NCI-H2081 treated with DMSO at 0.1 percent for 48 hours (cell line): ENCODE results near the gene HOXD13.

Experiments used
- DNase-seq: peaks from one replicate; lab custom pipeline; 2025; lab: John Stamatoyannopoulos, UW

HOXD13 gene

DNA sequence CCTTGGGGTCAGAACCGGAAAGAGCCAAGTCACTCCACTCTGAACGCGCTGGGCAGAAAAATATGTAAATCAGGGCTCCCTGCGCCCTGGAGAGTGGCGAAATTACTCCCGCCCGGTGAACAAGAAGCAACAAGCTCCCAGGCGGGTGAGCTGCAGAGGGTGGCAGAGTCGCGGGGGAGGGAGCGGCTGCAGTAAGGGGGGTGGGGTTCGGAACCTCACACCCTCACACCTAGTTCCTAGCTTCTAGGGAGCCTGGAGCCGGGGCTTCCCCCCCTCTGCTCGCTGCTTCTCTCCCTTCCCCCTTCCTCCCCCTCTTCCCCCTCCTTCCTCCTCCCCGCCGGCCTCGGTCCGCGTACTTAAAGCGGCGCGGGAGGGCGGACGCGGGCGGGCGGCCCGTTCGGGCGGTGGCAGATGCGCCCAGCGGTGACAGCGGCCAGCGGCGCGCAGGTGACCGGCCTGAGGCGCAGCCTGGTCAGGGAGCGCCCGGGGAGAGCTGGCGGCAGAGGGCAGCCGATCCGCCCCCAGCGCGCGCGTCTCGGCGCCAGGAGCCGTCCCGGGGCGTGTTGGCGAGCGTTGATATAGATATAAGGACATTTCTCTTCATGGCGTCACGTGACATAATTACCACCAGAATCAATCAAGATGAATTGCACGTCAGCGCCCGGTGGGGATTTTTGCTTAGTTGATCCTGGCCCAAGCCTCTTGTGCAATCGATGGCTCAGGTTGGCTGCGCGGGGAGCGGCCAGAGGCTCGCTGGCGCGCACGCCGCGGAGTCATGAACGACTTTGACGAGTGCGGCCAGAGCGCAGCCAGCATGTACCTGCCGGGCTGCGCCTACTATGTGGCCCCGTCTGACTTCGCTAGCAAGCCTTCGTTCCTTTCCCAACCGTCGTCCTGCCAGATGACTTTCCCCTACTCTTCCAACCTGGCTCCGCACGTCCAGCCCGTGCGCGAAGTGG, 14.3 kb downstream of the HOXD13 start, which contains the start of gene HOXD11:
Gene HOXD11, plus strand, starts transcription at position 700 of the 959 bp plus-strand sequence. Its CDS starts 76 bp downstream, at position 776.
- peak; percentile 72 for DNase-seq

DNA sequence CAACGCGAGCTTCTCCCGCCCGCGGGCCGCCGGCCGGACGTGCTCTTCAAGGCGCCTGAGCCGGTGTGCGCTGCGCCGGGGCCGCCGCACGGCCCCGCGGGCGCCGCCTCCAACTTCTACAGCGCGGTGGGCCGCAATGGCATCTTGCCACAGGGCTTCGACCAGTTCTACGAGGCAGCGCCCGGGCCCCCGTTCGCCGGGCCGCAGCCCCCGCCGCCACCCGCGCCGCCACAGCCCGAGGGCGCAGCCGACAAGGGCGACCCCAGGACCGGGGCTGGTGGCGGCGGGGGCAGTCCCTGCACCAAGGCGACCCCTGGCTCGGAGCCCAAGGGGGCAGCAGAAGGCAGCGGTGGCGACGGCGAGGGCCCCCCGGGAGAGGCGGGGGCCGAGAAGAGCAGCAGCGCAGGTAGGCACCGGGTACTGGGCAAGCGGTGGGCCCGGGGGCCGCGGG, 15.2 kb downstream of the HOXD13 start:
- no peak for DNase-seq

DNA sequence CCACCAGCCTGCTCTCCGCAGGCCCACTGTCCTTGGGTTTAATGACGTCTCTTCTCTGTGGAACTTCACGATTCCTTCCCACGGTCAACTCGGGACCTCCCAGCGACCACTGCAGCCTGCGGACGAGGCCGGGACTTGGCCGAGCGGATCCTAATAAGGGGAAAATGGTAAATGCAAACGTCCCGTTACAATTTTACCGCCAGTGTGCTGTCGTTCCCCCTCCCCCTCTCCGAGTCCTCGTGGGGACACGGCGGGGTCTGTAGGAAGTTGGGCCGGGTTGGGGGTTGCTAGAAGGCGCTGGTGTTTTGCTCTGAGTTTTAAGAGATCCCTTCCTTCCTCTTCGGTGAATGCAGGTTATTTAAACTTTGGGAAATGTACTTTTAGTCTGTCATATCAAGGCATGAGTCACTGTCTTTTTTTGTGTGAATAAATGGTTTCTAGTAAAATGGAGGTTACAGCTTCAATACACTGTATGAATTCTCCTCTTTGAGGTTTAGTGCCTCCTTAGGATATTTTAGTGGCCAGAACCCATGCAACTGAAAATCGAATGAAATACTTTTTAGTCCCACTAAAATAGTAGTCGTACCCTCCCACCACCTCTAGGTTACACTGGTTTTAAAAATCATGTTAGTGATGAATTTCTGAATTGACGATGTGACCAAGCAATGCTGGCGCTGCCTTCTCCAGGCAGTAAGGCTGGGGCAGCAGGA, 16.8 kb downstream of the HOXD13 start:
- DNase-seq = no peak

GRCh38 chr2:176109946-176110345, 17.4 kb downstream of the HOXD13 start:
- no peak for DNase-seq

GRCh38 chr2:176110415-176111308, 18.1 kb downstream of the HOXD13 start:
- no peak for DNase-seq

DNA sequence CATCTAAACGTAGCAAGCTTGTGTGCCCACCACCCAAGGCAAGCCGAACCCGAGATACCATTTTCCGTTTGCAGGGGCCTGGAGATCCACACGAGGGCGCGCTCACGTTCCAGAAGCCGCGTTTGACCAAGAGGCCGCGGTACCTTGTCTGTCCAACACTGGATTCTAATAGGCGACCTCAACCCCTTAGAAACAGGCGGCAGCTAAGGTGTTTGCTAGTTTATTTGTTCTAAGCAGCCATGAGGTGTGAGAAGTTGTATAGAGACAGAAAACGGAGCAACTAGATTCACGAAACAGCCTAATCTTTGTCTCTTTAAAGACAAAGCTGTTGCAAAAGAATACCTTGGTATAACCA, 18.8 kb downstream of the HOXD13 start:
- peak; percentile 55 for DNase-seq

DNA sequence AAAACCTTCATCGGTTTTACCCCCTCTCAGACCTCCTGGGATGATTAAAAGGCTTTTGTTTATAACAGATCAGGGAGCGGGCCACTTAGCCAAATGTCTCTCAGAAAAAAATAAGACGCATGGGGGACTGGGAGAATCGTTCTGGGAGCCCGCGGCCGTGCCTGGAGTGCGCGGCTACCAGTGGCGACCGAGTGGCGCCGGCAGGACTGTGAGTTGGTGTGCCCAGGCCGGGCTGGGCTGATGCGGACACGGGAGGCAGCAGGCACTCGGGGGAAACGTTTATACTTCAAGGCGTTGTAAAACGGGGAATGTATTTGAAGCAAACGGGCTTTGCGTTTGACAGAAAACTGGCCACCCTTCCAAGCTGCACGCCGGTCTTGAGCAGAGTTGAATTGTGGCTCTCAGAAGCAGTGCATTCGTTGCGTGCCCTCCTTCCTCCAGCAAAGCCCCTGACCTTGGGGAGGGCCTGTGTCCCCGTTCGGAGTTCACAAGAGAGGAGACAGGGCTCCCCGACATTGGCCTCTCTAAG, 19.4 kb downstream of the HOXD13 start:
- no peak for DNase-seq

DNA sequence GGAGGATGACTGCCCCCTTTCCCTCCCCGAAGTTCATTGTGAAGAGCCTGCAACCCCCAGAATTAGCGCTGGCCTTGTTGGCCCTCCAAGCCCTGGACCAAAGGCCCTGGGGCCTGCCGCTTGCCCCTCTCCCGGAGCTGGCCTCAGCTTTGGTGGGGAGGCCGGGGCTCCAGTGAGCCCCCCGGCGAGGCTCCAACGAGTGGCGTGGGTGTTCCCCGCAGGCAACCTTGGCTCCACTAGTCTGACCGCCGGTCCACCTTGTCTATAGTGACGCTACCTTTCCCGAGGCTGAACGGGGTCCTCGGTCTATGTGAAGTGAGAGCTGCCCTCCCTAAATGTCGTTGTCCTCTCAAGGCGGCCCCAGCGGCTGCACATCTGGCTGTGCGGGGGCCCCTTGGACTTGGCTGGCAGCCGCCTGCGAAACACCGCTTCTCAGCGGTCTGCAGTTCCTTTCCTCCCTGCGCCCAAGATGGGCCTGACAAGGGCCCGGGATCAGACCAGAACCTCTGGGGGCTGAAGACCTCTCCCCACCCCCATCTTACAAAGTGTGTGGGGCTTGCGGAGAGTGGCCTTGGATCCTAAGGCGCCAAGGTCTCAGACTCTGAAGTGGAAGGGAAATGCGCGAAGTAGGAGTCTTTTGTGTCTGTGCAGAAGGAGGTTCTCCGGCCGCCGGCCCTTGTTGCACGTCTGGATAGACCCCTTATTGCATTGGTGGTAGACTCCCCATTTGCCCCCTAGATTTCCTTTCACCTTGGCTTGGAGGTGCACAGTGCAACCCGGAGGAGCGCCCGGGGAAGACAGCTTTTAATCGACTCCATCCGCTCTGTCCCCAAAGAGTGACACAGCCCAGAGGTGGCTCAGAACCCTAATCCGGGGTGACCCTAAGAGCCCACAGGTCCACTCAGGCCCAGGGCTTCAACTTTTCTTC, 20.1 kb downstream of the HOXD13 start:
- DNase-seq = no peak

DNA sequence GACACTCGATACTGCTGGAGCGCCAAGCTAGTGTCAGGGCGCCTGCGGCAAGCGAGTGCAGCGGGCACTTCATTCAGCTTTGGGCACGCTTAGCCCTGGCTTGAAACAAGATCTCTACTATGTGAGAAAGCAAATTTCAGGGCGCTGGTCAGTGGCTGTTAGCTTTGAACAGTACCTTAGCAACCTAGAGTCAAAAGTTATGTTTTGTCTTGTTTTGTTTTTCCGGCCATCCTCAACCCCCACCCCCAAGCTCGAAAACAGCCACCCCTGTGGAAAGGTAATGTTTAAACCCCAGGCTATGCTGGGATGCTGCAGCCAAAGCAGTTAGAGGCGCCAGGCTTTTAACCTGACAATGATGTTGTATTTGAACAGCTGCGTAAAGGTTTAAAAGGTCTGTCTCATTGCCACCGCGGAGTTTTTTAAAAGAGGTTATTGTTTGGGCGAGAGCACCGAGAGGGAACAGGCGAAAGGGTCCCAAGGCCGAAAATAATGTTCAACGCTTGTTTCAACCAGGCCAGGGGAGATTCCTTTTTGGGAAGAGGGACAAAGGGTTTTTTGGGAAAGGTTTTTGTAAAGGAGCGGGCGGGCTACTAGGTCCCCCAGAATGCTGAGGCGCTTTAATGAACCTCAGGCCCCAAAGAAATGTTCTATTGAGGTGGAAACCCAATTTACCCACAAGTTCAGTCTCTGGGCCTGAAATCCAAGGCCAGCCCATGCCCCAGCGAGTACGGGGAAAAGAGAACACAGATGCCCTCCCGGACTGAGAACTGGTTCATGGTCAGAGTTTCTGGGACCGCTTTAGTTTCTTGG, 21.8 kb downstream of the HOXD13 start:
- DNase-seq = peak; percentile 77

GRCh38 chr2:176114930-176115625, 22.6 kb downstream of the HOXD13 start:
- DNase-seq = no peak

DNA sequence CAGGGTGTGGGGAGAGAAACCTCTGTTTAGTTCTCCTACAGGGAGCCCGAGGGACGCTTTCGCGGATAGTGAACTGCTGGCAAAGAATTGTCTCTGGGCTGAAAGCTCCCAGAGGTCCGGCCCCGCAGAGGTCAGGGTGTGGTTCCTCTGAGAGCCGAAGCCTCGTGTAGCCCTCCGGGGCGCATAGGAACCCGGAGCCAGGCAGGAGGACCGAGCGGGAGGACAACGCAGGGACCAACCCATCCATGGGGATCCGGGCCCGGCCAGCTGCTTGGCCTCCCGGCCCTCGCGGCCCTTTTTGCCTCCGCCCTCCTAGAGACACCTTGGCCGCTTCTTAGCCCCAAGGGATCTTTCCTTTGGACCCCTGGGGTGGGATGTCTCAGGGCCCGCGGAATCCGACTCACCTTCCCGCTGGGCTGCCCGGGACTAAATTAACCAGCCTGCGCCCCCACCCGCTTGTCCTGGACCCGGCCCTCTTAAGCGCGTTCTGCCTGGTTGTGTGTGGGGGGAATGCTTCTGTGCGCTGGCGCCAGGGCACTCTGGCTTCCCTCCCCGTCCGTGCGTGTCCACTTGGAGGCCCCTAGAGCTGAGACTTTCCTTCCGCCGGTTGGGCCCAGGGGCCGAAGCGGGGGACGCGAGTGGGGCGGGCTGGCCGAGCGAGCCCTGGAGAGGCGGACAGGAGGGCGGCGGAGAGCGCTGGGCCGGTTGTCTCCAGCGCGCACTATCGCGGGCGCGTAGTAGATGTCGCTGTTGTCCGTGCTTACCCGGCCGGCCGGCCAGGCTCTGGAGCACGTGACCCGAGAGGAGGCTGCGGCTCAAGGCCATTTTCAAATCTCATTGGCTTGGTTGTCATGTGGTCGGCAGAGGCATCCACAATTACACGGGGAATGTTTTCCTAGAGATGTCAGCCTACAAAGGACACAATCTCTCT, 23.6 kb downstream of the HOXD13 start, which contains the start of gene HOXD10:
Gene HOXD10, plus strand, starts transcription at position 896 of the 931 bp plus-strand sequence. CDS start 56 bp downstream, outside the sequence.
- DNase-seq = no peak

DNA sequence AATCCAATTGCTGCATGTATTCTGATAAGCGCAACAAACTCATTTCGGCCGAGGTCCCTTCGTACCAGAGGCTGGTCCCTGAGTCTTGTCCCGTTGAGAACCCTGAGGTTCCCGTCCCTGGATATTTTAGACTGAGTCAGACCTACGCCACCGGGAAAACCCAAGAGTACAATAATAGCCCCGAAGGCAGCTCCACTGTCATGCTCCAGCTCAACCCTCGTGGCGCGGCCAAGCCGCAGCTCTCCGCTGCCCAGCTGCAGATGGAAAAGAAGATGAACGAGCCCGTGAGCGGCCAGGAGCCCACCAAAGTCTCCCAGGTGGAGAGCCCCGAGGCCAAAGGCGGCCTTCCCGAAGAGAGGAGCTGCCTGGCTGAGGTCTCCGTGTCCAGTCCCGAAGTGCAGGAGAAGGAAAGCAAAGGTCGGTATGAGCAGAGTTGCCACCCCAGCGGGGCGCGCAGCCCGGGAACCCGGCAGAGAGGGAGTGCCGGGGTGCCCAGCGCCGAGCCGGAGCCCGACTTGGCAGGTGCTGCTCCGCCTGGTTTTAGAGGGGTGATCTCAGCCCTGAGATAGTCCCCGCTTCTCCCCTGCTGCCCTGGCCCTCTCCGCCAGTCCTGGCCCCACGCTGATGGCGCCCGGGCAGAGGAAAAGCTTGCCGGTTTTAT, 24.8 kb downstream of the HOXD13 start:
- DNase-seq = no peak

DNA sequence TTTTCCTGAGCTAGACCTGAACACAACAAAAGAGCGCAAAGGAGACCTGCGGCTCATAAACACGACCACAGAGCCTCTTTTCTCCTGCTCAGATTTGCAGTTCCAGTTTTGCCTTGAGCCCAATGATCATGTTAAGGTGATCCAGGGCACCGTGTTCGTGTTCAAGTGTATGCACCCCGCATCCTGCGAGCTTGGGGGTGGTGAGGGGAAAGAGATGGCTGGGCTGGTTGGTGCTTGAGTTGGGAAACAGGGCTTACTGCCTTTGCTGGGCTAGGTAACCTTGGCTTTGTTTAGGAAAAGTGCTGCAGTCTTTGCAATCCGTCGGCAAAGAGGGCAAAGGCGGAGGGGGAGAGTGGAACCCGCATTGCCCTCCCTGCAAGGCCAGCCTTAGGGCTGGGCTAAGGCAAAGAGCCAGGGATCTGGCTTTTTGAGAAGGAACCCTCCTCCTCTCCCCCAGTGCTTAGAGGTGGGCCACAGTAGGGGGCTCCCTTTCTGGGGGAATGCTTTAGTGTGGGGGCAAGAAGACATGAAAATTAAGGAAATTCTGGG, 25.4 kb downstream of the HOXD13 start:
- DNase-seq = no peak

DNA sequence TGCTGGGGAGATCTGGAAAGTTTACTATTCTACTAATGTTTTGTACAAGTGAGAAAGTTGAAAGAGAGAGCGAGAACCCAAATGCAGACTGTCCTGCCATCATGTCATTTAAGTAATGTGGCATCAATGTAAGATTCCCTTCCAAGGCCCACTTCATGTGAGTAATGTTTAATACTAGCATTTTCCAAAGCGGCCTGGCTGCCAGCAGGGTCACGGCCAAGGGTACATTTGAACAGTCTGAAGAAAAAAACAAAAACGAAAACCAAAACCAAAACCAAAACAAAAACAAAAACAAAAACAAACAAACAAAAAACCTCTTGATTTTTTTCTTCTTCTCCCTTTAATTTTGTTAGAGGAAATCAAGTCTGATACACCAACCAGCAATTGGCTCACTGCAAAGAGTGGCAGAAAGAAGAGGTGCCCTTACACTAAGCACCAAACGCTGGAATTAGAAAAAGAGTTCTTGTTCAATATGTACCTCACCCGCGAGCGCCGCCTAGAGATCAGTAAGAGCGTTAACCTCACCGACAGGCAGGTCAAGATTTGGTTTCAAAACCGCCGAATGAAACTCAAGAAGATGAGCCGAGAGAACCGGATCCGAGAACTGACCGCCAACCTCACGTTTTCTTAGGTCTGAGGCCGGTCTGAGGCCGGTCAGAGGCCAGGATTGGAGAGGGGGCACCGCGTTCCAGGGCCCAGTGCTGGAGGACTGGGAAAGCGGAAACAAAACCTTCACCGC, 26.2 kb downstream of the HOXD13 start:
- DNase-seq = no peak

- no peak for DNase-seq
Measured at GRCh38 chr2:176120364-176121189, 28.1 kb downstream of the HOXD13 start.
